AG04450 (cell line): Measurements from ENCODE around the gene JAM3. TPM values are rescaled to one million over a fixed set of nuclear protein-coding genes. Genes with fewer than 3 reads are reported as not detected.

Experiments used
- CTCF ChIA-PET: fragments of 300-600, 350-600 bp; formaldehyde crosslinking; extraction: SDS; loops from one replicate; lab custom pipeline; 2022; ENCODE audit warnings: antibody characterized with exemption, inconsistent platforms; lab: Charles Lee
- POLR2A ChIA-PET: fragments of 350-600 bp; formaldehyde crosslinking; extraction: SDS; loops from one replicate; lab custom pipeline; 2021; ENCODE audit warnings: antibody characterized with exemption, inconsistent platforms; lab: Yijun Ruan, JAX
- DNase-seq: peaks from one replicate; pipeline ENCODE4 v3.0.0-alpha.2; 2011; ENCODE audit warnings: low read depth, low spot score
- H3K27ac ChIP-seq: one replicate; pipeline ENCODE4 v1.5.1; 2012; ENCODE audit warnings: low read depth, low read length, control low read depth
- H3K27me3 ChIP-seq: one replicate; pipeline ENCODE4 v1.6.0; 2012; ENCODE audit warnings: low read length; ENCODE audit not compliant: control insufficient read depth, insufficient read depth
- H3K4me3 ChIP-seq: 2 replicates; pipeline ENCODE4 v1.5.1; 2011; ENCODE audit warnings: mild to moderate bottlenecking, low read depth, low read length, control low read depth
- H3K9me3 ChIP-seq: 2 replicates; pipeline ENCODE4 v1.5.1; 2012; ENCODE audit warnings: low read length; ENCODE audit not compliant: control insufficient read depth, insufficient read depth
- CTCF ChIP-seq: IDR thresholded peaks from 2 replicates; pipeline ENCODE4 v1.5.1; 2011; ENCODE audit warnings: low read depth, low read length, control low read depth, inconsistent platforms
- polyA plus RNA-seq: library from polyadenylated mRNA; depleted of rRNA; stranded (reverse); fragments of >200 nt; gene quantifications from 2 replicates; pipeline ENCODE4 v1.2.3, GENCODE V29; 2011

The JAM3 gene
- polyA plus RNA-seq, 1 experiment: 79.6 TPM

GRCh38 chr11:134060316-134060715 lies 8.6 kb upstream of the JAM3 start:
- Histone ChIP-seq H3K27me3 (peaks cover 21% of the 10 kb centered on the region), H3K27ac (no peak overlapping the region), H3K4me3 (no peak overlapping the region), H3K9me3 (no peaks in the 10 kb centered on the region)
- CTCF ChIA-PET: interaction anchor here (1.4 to 6.1 kb wide), 3 partner anchors 9 to 79 kb away, joined by 5 to 53 read pairs (median 9); no protein-coding TSS in a partner anchor
- TF ChIP-seq CTCF: no peak
- POLR2A ChIA-PET: no interaction called here
- DNase-seq: no peak

GRCh38 chr11:134062265-134063123 lies 6.4 kb upstream of the JAM3 start:
- TF ChIP-seq CTCF: no peak
- no peak overlapping the region for H3K4me3 ChIP-seq
- POLR2A ChIA-PET: no interaction called here
- no peak overlapping the region for H3K27ac ChIP-seq
- H3K27me3 ChIP-seq: peaks cover 27% of the 10 kb centered on the region
- DNase-seq: no peak
- CTCF ChIA-PET: interaction anchor here (0.8 to 6.1 kb wide), 4 partner anchors 9 to 77 kb away, joined by 3 to 53 read pairs (median 9); no protein-coding TSS in a partner anchor
- no peaks in the 10 kb centered on the region for H3K9me3 ChIP-seq

DNA sequence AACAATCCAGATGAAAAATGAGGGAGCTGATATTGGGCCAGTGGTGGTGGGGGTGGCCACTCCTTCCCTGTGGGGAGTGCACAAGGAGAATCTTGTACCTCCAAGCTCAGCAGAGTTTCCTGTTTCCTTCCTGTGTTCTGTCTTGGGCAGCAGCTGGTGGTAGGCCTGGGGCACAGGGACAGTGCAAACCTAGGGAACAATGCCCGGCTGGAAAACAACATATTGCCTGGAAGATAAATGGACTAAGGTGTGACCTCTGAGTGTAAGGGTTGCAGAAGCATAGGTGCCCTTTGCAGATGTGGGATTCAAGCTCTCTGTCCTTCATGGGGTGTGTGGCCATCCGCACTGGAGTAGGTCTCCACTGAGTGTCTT lies 5.8 kb upstream of the JAM3 start:
- no peaks in the 10 kb centered on the region for H3K9me3 ChIP-seq
- no peak for TF ChIP-seq CTCF
- POLR2A ChIA-PET: no interaction called here

DNA sequence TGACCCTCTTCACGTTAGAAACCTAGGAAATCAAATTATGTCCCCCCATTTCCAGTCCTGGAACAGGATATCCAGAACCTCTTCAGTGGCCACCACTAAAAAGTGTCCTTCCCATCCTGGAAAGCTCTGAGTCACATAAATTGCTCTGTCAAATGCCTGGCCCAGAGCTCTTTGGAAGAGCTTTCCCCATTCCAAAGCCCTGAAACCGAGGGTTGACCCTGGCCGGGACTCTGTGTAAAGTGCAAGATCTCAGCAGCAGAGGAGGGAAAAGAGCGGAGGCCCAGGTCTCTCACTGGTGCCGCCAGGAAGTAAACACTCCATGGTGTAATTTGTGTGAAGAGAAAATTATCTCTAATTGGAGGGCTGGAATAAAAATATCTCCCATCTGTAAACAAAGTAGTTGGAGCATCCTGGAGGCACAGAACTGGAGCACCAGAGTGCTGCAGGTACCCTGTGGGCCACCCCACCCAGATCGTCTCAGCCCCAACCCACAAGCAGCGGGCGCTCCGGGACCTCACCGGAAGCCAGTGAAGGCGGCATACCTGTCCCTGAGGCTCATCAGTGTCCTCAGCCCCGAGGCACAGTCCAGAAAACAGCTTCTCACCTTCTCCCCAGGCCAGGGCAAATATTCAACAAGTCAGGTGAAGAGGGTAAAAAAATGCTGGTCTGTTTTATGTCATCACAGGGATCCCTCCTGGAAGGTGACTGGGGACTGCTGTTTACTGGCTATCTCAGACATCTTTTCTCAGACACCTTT lies 4.7 kb upstream of the JAM3 start:
- H3K9me3 ChIP-seq: no peaks in the 10 kb centered on the region
- CTCF ChIA-PET: interaction anchor here (6.1 kb wide), 1 partner anchor 13 kb away, joined by 53 read pairs; no protein-coding TSS in a partner anchor
- no peak overlapping the region for H3K4me3 ChIP-seq
- peaks cover 25% of the 10 kb centered on the region for H3K27me3 ChIP-seq
- H3K27ac ChIP-seq: no peak overlapping the region
- POLR2A ChIA-PET: no interaction called here
- TF ChIP-seq CTCF: no peak
- no peak for DNase-seq

More for the DNA sequence above, 5.8 kb upstream of the JAM3 start:
- Histone ChIP-seq H3K27me3 (peaks cover 27% of the 10 kb centered on the region), H3K27ac (no peak overlapping the region), H3K4me3 (no peak overlapping the region)
- no peak for DNase-seq
- CTCF ChIA-PET: interaction anchor here (6.1 kb wide), 1 partner anchor 12 kb away, joined by 53 read pairs; no protein-coding TSS in a partner anchor
